HG02870 (cell line): Measurements from ENCODE around the gene ROCK2.

ENCODE experiments used
- ATAC-seq: cut with Tn5 transposase; IDR thresholded peaks from one replicate; pipeline ENCODE4 v1.9.1; 2021; ENCODE audit warnings: mild to moderate bottlenecking, moderate library complexity; ENCODE audit not compliant: unreplicated experiment

Gene ROCK2

DNA sequence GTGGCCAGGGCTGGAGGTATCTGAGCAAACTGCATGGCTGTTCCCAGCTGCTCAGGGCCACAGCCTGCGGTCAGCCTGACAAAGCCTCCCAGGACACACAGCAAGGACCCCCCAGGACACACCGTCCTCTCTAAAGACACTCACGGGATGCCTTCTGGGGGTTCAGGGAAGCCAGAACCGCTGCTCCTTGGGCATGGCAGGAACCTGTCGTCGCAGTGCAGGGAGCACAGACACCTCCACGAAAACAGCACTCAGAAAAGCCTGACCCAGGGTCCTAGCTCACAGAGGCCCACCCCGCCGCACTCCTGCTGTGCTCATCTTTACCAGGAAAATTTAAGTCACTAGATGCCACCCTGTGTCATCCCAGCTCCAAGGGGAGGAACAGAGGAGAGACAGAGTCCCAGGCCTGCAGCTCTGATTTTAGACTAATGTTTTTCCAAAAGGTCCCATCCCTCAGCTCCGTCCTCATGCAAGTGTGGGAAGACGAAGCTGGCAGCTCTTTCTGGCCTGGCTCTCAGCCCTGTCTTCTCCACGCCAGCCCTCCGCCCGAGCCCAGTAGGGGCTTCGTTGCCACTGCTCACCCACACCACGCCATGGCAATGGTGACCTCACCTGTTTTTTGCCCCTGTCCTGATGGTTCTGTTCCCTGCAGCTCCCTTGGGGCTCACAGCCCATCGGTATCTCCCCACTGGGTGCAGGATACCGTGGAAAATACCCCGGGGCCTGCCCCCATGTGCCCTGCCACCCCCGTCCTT, 213.1 kb downstream of the ROCK2 start:
- ATAC-seq, result no peak
